GM12892 (cell line): Measurements from ENCODE around the gene CR2.

Experiments
- POLR2A ChIP-seq: IDR thresholded peaks from 2 replicates; pipeline ENCODE4 v1.6.1; 2011; ENCODE audit warnings: low read depth, low read length, control low read depth
- POLR2AphosphoS5 ChIP-seq: IDR thresholded peaks from 2 replicates; pipeline ENCODE4 v1.6.1; 2011; ENCODE audit warnings: low read depth, low read length, control low read depth
- TAF1 ChIP-seq: IDR thresholded peaks from 2 replicates; pipeline ENCODE4 v1.6.1; 2011; ENCODE audit warnings: low read depth, mild to moderate bottlenecking, control low read depth, low read length, borderline replicate concordance

- TF ChIP-seq POLR2A (no peak), POLR2AphosphoS5 (no peak), TAF1 (no peak)
Measured at GRCh38 chr1:207431508-207431907, 22.6 kb upstream of the CR2 start.
